HG02623 (cell line): ENCODE measurements around the gene DLX2.

Experiments used
- ATAC-seq: cut with Tn5 transposase; IDR thresholded peaks from one replicate; pipeline ENCODE4 v1.9.1; 2021; ENCODE audit warnings: moderate library complexity; ENCODE audit not compliant: unreplicated experiment

Gene DLX2

GRCh38 chr2:172056293-172056692 is 46.4 kb downstream of the DLX2 start:
- no peak for ATAC-seq

DNA sequence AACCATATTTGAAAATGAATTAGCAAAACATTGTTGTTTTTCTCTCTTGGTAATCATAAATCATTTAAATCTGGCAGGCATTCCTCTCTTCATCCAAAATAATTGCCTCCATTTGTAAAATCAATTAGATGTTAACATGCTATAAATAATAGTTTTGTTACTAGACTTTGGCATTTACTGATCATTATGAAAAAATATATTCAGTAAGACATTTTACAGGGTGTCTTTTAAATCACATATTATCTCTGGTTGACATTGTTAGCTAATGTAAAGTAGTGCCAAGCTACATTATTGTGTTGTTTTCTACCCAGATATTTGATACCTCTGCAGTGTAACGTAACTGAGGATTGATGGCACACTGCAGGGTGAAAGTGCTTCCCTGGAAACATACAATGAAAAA is 49.2 kb downstream of the DLX2 start:
- ATAC-seq: no peak

GRCh38 chr2:172052000-172052983 is 50.4 kb downstream of the DLX2 start:
- no peak for ATAC-seq

DNA sequence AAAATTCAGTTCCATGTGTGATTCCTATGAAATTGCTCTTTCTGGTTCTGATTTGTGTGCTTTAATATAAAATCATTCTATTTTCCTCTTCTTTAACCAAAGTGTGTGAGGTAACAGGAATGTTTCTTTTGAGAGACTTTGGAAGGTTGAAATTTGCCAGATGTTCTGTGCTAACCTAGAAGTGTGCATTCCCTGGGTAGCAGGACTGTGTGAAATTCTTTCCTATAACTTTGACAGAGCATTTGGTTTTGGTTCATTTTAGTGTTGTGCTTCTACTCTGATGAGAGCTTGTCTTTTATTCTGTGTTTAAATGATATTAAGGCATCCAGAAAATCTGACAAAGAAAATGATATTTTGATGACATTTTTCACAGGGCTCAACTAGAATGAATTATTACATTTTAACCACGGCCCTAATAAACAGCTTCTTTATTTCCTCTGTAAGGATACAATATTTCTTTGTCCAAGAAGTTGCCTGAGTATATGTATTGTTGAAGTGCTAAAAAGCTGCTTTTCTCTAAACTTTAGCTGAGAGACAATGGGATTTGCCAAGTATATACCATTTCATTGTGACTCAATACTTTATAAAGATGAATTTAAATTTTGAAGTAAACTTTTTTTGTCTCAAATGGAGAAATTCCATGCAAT is 52.1 kb downstream of the DLX2 start:
- no peak for ATAC-seq

DNA sequence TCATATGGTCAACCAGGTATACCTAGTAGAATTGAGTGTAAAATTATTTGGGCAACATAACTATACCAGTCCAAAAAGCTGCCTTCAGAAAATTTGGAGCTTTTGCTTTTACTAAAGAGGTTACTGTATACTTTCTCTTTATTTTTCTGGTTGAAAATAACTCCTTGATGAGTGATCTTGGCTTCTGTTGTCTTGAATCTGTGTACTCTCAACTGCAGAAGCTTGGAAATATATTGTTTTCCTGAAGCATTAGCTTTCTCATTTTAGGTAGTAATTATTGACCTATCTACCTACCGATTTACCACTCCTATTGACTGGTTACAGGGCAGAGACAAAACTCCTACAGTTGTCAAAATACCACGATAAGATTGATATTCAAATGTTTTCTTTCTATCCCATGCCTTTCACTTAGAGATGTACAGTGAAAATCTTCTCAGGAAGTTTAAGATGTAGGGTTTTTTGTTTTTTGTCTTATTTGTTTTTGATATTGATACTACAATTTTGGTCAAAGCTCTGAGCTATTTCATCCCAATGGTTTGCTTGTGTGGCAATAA is 53.1 kb downstream of the DLX2 start:
- no peak for ATAC-seq
